Neuron (in vitro differentiated cells): Measurements from ENCODE around the gene MXI1.

Experiments used
- H2AFZ ChIP-seq: one replicate; pipeline ENCODE4 v1.6.1; 2013; ENCODE audit warnings: low read depth, mild to moderate bottlenecking, inconsistent platforms, low read length, moderate library complexity
- H3K27me3 ChIP-seq: one replicate; pipeline ENCODE4 v1.6.1; 2013; ENCODE audit warnings: low read length; ENCODE audit not compliant: insufficient read depth
- H3K36me3 ChIP-seq: one replicate; pipeline ENCODE4 v1.6.1; 2013; ENCODE audit warnings: low read length; ENCODE audit not compliant: insufficient read depth
- H3K4me1 ChIP-seq: one replicate; pipeline ENCODE4 v1.6.1; 2013; ENCODE audit warnings: low read length; ENCODE audit not compliant: insufficient read depth
- H3K4me3 ChIP-seq: 2 replicates; pipeline ENCODE4 v1.5.1; 2013; ENCODE audit warnings: mild to moderate bottlenecking, low read length, moderate library complexity
- H3K9me3 ChIP-seq: one replicate; pipeline ENCODE4 v1.6.1; 2013; ENCODE audit warnings: low read length

MXI1 gene

GRCh38 chr10:110285501-110285900 lies 78.1 kb downstream of the MXI1 start:
- Histone ChIP-seq H3K4me3 (no peak overlapping the region), H3K36me3 (peaks cover 63% of the 10 kb centered on the region), H3K27me3 (no peaks in the 10 kb centered on the region), H2AFZ (no peak overlapping the region), H3K9me3 (no peaks in the 10 kb centered on the region), H3K4me1 (no peaks in the 10 kb centered on the region)

DNA sequence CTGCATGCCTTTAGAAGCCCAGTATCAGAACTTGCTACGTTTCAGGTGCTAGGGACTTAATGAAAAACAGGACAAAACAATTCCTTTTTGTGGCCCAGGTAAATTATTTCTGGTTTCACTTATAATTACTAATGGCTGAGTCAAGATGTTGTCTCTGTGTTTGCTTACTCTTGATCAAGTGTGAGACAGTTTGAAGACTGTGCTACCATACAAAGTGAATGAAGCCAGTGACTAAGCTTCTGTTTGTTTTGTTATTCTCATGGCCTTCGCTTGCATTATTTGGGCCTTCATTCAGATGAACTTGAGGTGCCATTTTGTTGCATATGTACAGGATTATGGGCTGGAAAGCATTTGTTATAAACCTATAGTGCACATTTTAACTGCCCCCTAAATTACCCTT lies 79.4 kb downstream of the MXI1 start:
- H3K27me3 ChIP-seq: no peaks in the 10 kb centered on the region
- H2AFZ ChIP-seq: no peak overlapping the region
- H3K9me3 ChIP-seq: no peaks in the 10 kb centered on the region
- H3K4me1 ChIP-seq: no peaks in the 10 kb centered on the region
- H3K36me3 ChIP-seq: peaks cover 71% of the 10 kb centered on the region
- no peak overlapping the region for H3K4me3 ChIP-seq

GRCh38 chr10:110296966-110297365 lies 89.6 kb downstream of the MXI1 start:
- Histone ChIP-seq H2AFZ (no peak overlapping the region), H3K4me3 (no peak overlapping the region), H3K36me3 (peaks cover 92% of the 10 kb centered on the region), H3K9me3 (no peaks in the 10 kb centered on the region), H3K4me1 (peaks cover 6% of the 10 kb centered on the region), H3K27me3 (no peaks in the 10 kb centered on the region)

GRCh38 chr10:110300486-110300986 lies 93.1 kb downstream of the MXI1 start:
- Histone ChIP-seq H3K4me3 (no peak overlapping the region), H3K36me3 (peaks cover 72% of the 10 kb centered on the region), H3K9me3 (no peaks in the 10 kb centered on the region), H3K4me1 (peaks cover 26% of the 10 kb centered on the region), H2AFZ (no peak overlapping the region), H3K27me3 (no peaks in the 10 kb centered on the region)

- peaks cover 43% of the 10 kb centered on the region for H3K36me3 ChIP-seq
- H3K9me3 ChIP-seq: no peaks in the 10 kb centered on the region
- H3K4me3 ChIP-seq: peak overlapping the region; percentile 100
Observed at GRCh38 chr10:110303681-110304080, 96.3 kb downstream of the MXI1 start.

DNA sequence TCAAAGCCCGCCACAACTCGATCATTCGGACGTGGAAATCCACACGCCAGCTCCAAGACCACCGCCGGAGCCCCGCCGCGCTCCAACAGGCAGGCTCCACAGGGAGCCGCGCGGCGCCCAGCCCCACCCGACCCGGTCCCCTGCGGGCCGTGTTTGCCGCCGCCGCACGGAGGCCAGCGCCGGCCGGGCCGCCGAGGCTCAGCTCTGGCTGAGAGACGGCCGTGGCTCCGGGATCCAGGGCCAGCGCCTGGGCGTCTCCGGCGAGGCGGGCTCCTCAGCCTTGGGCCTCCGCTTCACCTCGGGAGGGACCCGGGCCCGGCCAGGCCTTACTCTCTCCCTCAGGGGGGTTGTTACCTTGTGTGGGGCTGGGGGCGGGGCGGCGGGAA lies 97.0 kb downstream of the MXI1 start:
- Histone ChIP-seq H3K4me3 (peak overlapping the region; percentile 100), H3K27me3 (no peaks in the 10 kb centered on the region), H3K9me3 (no peaks in the 10 kb centered on the region), H2AFZ (peak overlapping the region; percentile 19), H3K4me1 (peaks cover 26% of the 10 kb centered on the region), H3K36me3 (peaks cover 36% of the 10 kb centered on the region)

More at GRCh38 chr10:110303681-110304080, 96.3 kb downstream of the MXI1 start:
- H2AFZ ChIP-seq: no peak overlapping the region
- H3K27me3 ChIP-seq: no peaks in the 10 kb centered on the region
- peaks cover 26% of the 10 kb centered on the region for H3K4me1 ChIP-seq

GRCh38 chr10:110304780-110305421 lies 97.5 kb downstream of the MXI1 start, which contains the start of gene SMNDC1:
Gene SMNDC1, minus strand, starts transcription at chr10:110304920. Its CDS starts 1,333 bp downstream, at chr10:110303587.
- Histone ChIP-seq H2AFZ (peak within 1 kb of the TSS; percentile 19), H3K36me3 (peaks cover 32% of the 10 kb centered on the region), H3K27me3 (no peaks in the 10 kb centered on the region), H3K4me3 (peak within 1 kb of the TSS; percentile 100), H3K4me1 (peaks cover 26% of the 10 kb centered on the region), H3K9me3 (no peaks in the 10 kb centered on the region)

DNA sequence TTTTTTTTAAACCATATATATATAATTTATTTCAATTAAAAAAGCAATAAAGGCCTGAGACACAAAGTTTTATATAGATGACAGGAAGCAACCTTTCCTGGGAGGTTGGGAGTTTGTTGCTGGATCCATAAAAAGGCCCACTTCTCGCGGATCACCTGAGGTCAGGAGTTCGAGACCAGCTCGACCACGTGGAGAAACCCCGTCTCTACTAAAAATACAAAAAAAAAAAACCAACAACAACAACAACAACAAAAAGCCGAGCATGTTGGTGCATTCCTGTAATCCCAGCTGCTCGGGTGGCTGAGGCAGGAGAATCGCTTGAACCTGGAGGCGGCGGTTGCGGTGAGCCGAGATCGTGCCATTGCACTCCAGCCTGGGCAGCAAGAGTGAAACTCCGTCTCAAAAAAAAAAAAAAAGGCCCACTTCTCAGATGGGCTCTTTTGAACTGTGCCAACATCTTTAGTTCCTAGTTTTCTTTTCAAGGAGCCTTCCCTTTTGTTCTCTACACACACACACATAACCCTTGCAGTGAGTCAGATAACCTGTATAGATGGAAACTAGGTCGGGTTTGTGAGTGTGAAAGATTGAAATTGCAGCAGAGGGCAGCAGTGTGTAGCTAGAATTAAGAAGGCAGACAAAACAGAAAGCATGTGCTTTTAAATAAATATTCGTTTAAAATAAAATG lies 98.5 kb downstream of the MXI1 start:
- Histone ChIP-seq H3K36me3 (peaks cover 23% of the 10 kb centered on the region), H3K9me3 (no peaks in the 10 kb centered on the region), H3K27me3 (no peaks in the 10 kb centered on the region), H3K4me1 (peaks cover 25% of the 10 kb centered on the region), H3K4me3 (no peak overlapping the region), H2AFZ (no peak overlapping the region)

DNA sequence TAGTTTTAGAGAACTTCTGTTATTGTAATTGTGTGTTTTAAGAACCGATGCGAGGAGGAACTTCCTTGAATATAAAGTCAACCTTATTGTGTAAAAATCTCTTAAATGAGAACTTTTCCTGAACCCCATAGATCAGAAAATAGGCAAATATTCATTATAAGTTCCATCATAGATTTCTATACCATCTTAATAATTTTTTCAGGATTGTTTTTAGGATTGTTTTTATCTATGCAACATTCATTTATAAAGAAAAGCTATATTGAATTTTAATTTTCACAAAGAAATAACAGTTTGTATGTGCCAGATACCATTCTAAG lies 99.0 kb downstream of the MXI1 start:
- no peaks in the 10 kb centered on the region for H3K27me3 ChIP-seq
- H2AFZ ChIP-seq: no peak overlapping the region
- peaks cover 23% of the 10 kb centered on the region for H3K4me1 ChIP-seq
- peaks cover 18% of the 10 kb centered on the region for H3K36me3 ChIP-seq
- H3K4me3 ChIP-seq: no peak overlapping the region
- no peaks in the 10 kb centered on the region for H3K9me3 ChIP-seq

- Histone ChIP-seq H2AFZ (no peak overlapping the region), H3K36me3 (peaks cover 5% of the 10 kb centered on the region), H3K4me1 (peaks cover 12% of the 10 kb centered on the region), H3K27me3 (peaks cover 3% of the 10 kb centered on the region), H3K9me3 (no peaks in the 10 kb centered on the region), H3K4me3 (no peak overlapping the region)
Observed at GRCh38 chr10:110307805-110308204, 100.4 kb downstream of the MXI1 start.

- H2AFZ ChIP-seq: no peak overlapping the region
- no peak overlapping the region for H3K4me3 ChIP-seq
Observed at GRCh38 chr10:110310741-110311140, 103.3 kb downstream of the MXI1 start.

DNA sequence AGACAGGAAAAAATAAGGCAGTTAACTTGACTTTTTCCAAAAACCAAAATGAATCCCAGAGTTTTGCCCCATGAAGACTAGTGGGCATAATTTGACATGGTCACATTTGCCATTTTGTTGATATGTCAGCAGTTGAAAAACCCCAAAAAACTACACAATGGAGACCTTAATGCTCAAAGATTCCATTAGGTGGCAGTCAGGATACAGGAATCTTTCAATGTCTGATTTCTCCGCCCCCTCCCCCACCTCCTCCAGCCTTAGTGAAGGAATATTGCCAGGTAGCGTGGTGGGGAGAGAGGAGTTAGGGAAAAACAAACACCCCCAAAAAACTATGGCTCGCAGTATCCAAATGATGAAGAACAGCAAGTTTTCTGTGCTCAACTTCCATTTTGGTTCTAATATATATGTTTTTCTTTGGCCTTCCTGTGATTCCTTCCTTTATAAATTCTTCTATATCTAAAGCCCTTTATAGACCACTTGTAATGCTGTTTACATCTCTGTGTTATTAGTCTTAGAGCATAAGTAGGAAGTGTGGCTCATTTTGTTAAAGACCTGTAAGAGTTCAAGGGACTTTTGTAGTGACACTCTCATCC lies 104.0 kb downstream of the MXI1 start:
- H2AFZ ChIP-seq: no peak overlapping the region
- no peak overlapping the region for H3K4me3 ChIP-seq
- H3K36me3 ChIP-seq: no peaks in the 10 kb centered on the region
- no peaks in the 10 kb centered on the region for H3K4me1 ChIP-seq
- peaks cover 3% of the 10 kb centered on the region for H3K27me3 ChIP-seq
- no peaks in the 10 kb centered on the region for H3K9me3 ChIP-seq

More at GRCh38 chr10:110310741-110311140, 103.3 kb downstream of the MXI1 start:
- H3K4me1 ChIP-seq: no peaks in the 10 kb centered on the region
- no peaks in the 10 kb centered on the region for H3K9me3 ChIP-seq
- no peaks in the 10 kb centered on the region for H3K36me3 ChIP-seq
- peaks cover 3% of the 10 kb centered on the region for H3K27me3 ChIP-seq

- H3K4me1 ChIP-seq: no peaks in the 10 kb centered on the region
- no peaks in the 10 kb centered on the region for H3K36me3 ChIP-seq
- H3K4me3 ChIP-seq: no peak overlapping the region
- H2AFZ ChIP-seq: no peak overlapping the region
- no peaks in the 10 kb centered on the region for H3K9me3 ChIP-seq
- peaks cover 3% of the 10 kb centered on the region for H3K27me3 ChIP-seq
Observed at GRCh38 chr10:110312206-110312605, 104.8 kb downstream of the MXI1 start.
